Measurements from ENCODE around the gene IFT172. TPM values are rescaled to one million over a fixed set of nuclear protein-coding genes. Genes with fewer than 3 reads are reported as not detected.

Gene IFT172
- total RNA-seq, 1 experiment from 2014 or later: 25.3 TPM

DNA sequence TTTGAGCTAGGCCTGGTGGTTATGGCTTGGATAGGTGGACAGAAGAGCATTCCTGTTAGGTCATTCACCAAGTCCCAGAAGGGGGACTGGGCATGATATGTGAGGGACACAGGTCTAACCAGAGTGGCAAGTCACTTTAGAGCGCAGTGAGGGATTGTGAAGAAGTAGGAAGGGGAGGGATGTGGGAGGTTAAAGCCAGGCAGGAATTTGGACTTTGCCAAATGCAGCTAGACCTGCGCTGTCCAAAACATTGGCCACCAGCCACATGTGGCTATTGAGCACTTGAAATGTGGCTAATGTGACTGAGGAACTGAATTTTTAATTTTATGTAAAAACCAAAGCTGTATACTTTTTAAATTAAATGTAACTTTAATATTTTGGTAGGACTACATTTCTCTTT lies 30.8 kb upstream of the IFT172 start (continued):
- TF ChIP-seq ZNF416 (CRISPR knock-in tag; IDR thresholded peaks at IDR 0.05) (no peak), SP1 (CRISPR knock-in tag; conservative IDR thresholded peaks at IDR 0.05) (no peak), ELF4 (CRISPR knock-in tag; IDR thresholded peaks at IDR 0.05; ENCODE audit: low read depth) (no peak), KAT7 (CRISPR knock-in tag; IDR thresholded peaks at IDR 0.05; ENCODE audit: borderline replicate concordance) (no peak)
- TF ChIP-seq, protein P1, sequence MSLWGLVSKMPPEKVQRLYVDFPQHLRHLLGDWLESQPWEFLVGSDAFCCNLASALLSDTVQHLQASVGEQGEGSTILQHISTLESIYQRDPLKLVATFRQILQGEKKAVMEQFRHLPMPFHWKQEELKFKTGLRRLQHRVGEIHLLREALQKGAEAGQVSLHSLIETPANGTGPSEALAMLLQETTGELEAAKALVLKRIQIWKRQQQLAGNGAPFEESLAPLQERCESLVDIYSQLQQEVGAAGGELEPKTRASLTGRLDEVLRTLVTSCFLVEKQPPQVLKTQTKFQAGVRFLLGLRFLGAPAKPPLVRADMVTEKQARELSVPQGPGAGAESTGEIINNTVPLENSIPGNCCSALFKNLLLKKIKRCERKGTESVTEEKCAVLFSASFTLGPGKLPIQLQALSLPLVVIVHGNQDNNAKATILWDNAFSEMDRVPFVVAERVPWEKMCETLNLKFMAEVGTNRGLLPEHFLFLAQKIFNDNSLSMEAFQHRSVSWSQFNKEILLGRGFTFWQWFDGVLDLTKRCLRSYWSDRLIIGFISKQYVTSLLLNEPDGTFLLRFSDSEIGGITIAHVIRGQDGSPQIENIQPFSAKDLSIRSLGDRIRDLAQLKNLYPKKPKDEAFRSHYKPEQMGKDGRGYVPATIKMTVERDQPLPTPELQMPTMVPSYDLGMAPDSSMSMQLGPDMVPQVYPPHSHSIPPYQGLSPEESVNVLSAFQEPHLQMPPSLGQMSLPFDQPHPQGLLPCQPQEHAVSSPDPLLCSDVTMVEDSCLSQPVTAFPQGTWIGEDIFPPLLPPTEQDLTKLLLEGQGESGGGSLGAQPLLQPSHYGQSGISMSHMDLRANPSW (CRISPR knock-in tag; conservative IDR thresholded peaks at IDR 0.05; ENCODE audit: low read depth): no peak

DNA sequence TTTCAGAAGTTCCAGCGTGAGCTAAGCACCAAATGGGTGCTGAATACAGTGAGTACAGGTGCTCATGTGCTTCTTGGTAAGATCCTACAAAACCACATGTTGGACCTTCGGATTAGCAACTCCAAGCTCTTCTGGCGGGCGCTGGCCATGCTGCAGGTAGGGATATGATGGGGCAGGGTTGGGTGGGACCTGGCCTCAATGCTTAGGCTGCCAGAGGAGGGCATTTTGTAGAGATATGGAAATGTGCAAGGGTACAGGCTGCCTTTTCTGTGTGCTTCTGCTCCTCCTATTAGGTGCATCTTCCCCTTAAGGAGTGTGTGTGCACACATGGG lies 29.2 kb upstream of the IFT172 start:
- POLR2A ChIA-PET: no interaction called here
- Mint-ChIP-seq H3K27ac (no peak overlapping the region), H3K27me3 (ENCODE audit: low read depth) (peaks cover 12% of the 10 kb centered on the region), H3K4me1 (no peaks in the 10 kb centered on the region), H3K4me3 (no peak overlapping the region), H3K36me3 (no peaks in the 10 kb centered on the region), H3K9me3 (no peaks in the 10 kb centered on the region)
- CTCF ChIA-PET: no interaction called here
- ATAC-seq (no peak), DNase-seq (ENCODE audit: low spot score) (no peak)
- TF ChIP-seq HMGA2 (CRISPR knock-in tag; IDR thresholded peaks at IDR 0.05): no peak
- no peak for TF ChIP-seq NR1H2 (CRISPR knock-in tag; IDR thresholded peaks at IDR 0.05)
- TF ChIP-seq GRHL2 (CRISPR knock-in tag; IDR thresholded peaks at IDR 0.05; ENCODE audit: insufficient replicate concordance, severe bottlenecking): no peak
- TF ChIP-seq, protein P2, sequence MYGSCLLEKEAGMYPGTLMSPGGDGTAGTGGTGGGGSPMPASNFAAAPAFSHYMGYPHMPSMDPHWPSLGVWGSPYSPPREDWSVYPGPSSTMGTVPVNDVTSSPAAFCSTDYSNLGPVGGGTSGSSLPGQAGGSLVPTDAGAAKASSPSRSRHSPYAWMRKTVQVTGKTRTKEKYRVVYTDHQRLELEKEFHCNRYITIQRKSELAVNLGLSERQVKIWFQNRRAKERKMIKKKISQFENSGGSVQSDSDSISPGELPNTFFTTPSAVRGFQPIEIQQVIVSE (CRISPR knock-in tag; IDR thresholded peaks at IDR 0.05; ENCODE audit: borderline replicate concordance): no peak
- TF ChIP-seq CREM (CRISPR knock-in tag; IDR thresholded peaks at IDR 0.05): no peak
- TF ChIP-seq TCF7 (CRISPR knock-in tag; IDR thresholded peaks at IDR 0.05; ENCODE audit: low read depth): no peak
- TF ChIP-seq, protein P3, sequence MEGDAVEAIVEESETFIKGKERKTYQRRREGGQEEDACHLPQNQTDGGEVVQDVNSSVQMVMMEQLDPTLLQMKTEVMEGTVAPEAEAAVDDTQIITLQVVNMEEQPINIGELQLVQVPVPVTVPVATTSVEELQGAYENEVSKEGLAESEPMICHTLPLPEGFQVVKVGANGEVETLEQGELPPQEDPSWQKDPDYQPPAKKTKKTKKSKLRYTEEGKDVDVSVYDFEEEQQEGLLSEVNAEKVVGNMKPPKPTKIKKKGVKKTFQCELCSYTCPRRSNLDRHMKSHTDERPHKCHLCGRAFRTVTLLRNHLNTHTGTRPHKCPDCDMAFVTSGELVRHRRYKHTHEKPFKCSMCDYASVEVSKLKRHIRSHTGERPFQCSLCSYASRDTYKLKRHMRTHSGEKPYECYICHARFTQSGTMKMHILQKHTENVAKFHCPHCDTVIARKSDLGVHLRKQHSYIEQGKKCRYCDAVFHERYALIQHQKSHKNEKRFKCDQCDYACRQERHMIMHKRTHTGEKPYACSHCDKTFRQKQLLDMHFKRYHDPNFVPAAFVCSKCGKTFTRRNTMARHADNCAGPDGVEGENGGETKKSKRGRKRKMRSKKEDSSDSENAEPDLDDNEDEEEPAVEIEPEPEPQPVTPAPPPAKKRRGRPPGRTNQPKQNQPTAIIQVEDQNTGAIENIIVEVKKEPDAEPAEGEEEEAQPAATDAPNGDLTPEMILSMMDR (IDR thresholded peaks at IDR 0.05): no peak
- TF ChIP-seq ZNF263 (CRISPR knock-in tag; IDR thresholded peaks at IDR 0.05; ENCODE audit: low read depth): no peak
- TF ChIP-seq NFATC4 (CRISPR knock-in tag; IDR thresholded peaks at IDR 0.05): no peak
- no peak for TF ChIP-seq CBFB (CRISPR knock-in tag; IDR thresholded peaks at IDR 0.05; ENCODE audit: low read depth)
- TF ChIP-seq, protein P4, sequence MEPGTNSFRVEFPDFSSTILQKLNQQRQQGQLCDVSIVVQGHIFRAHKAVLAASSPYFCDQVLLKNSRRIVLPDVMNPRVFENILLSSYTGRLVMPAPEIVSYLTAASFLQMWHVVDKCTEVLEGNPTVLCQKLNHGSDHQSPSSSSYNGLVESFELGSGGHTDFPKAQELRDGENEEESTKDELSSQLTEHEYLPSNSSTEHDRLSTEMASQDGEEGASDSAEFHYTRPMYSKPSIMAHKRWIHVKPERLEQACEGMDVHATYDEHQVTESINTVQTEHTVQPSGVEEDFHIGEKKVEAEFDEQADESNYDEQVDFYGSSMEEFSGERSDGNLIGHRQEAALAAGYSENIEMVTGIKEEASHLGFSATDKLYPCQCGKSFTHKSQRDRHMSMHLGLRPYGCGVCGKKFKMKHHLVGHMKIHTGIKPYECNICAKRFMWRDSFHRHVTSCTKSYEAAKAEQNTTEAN (CRISPR knock-in tag; IDR thresholded peaks at IDR 0.05): no peak
- no peak for TF ChIP-seq SP1 (CRISPR knock-in tag; conservative IDR thresholded peaks at IDR 0.05)
- no peak for TF ChIP-seq IRF2 (CRISPR knock-in tag; IDR thresholded peaks at IDR 0.05; ENCODE audit: borderline replicate concordance, low read depth)
- TF ChIP-seq GABPB1 (CRISPR knock-in tag; IDR thresholded peaks at IDR 0.05): no peak
- no peak for TF ChIP-seq FOXJ3 (CRISPR knock-in tag; IDR thresholded peaks at IDR 0.05; ENCODE audit: borderline replicate concordance)
- no peak for TF ChIP-seq SMAD4 (CRISPR knock-in tag; IDR thresholded peaks at IDR 0.05)

Data from WTC11 (cell line).